Measurements from ENCODE around the gene SLIT1. TPM values are rescaled to one million over a fixed set of nuclear protein-coding genes. Genes with fewer than 3 reads are reported as not detected.

The SLIT1 gene
- total RNA-seq, 2 experiments from 2014 or later = 0.59 to 1.5 TPM

- H3K4me3 Mint-ChIP-seq = no peak overlapping the region
- H3K36me3 Mint-ChIP-seq = no peaks in the 10 kb centered on the region
- no peak for ATAC-seq
- CTCF ChIA-PET = interaction anchor here (0.6 to 2.1 kb wide), 3 partner anchors 24 to 634 kb away, joined by 3 to 10 read pairs (median 3); no protein-coding TSS in a partner anchor
- no peaks in the 10 kb centered on the region for H3K9me3 Mint-ChIP-seq (ENCODE audit: low read depth)
- H3K4me1 Mint-ChIP-seq = no peaks in the 10 kb centered on the region
- no peak for DNase-seq
- H3K27me3 Mint-ChIP-seq = peaks cover 27% of the 10 kb centered on the region
- no peak overlapping the region for H3K27ac Mint-ChIP-seq
Observed at GRCh38 chr10:97123765-97124164, 62.0 kb downstream of the SLIT1 start.

- Mint-ChIP-seq H3K4me1 (no peaks in the 10 kb centered on the region), H3K36me3 (no peaks in the 10 kb centered on the region), H3K9me3 (ENCODE audit: low read depth) (no peaks in the 10 kb centered on the region), H3K27me3 (peaks cover 29% of the 10 kb centered on the region), H3K27ac (no peak overlapping the region), H3K4me3 (no peak overlapping the region)
- no peak for ATAC-seq
- CTCF ChIA-PET = interaction anchor here (6.2 kb wide), 1 partner anchor 48 kb away, joined by 40 read pairs; no protein-coding TSS in a partner anchor
- no peak for DNase-seq
Observed at GRCh38 chr10:97121041-97121440, 64.7 kb downstream of the SLIT1 start.

GRCh38 chr10:97120370-97120769 lies 65.4 kb downstream of the SLIT1 start:
- Mint-ChIP-seq H3K36me3 (no peaks in the 10 kb centered on the region), H3K4me1 (no peaks in the 10 kb centered on the region), H3K4me3 (no peak overlapping the region), H3K27me3 (peaks cover 31% of the 10 kb centered on the region), H3K9me3 (ENCODE audit: low read depth) (no peaks in the 10 kb centered on the region), H3K27ac (no peak overlapping the region)
- ATAC-seq (no peak), DNase-seq (no peak)
- CTCF ChIA-PET = interaction anchor here (6.2 kb wide), 1 partner anchor 47 kb away, joined by 40 read pairs; no protein-coding TSS in a partner anchor

- ATAC-seq (no peak), DNase-seq (no peak)
- CTCF ChIA-PET = interaction anchor here (1.2 to 6.2 kb wide), 2 partner anchors 16 to 46 kb away, joined by 3 to 40 read pairs; no protein-coding TSS in a partner anchor
- H3K4me3 Mint-ChIP-seq = no peak overlapping the region
- H3K4me1 Mint-ChIP-seq = no peaks in the 10 kb centered on the region
- no peak overlapping the region for H3K27ac Mint-ChIP-seq
- H3K27me3 Mint-ChIP-seq = peaks cover 27% of the 10 kb centered on the region
- H3K9me3 Mint-ChIP-seq (ENCODE audit: low read depth) = no peaks in the 10 kb centered on the region
- H3K36me3 Mint-ChIP-seq = no peaks in the 10 kb centered on the region
Observed at GRCh38 chr10:97119058-97119745, 66.6 kb downstream of the SLIT1 start.

- ATAC-seq (no peak), DNase-seq (no peak)
- no peaks in the 10 kb centered on the region for H3K4me1 Mint-ChIP-seq
- no peak overlapping the region for H3K27ac Mint-ChIP-seq
- H3K36me3 Mint-ChIP-seq = no peaks in the 10 kb centered on the region
- peaks cover 21% of the 10 kb centered on the region for H3K27me3 Mint-ChIP-seq
- no peak overlapping the region for H3K4me3 Mint-ChIP-seq
- no peaks in the 10 kb centered on the region for H3K9me3 Mint-ChIP-seq (ENCODE audit: low read depth)
- CTCF ChIA-PET = interaction anchor here (0.8 to 6.2 kb wide), 4 partner anchors 33 to 93 kb away, joined by 3 to 40 read pairs (median 4); no protein-coding TSS in a partner anchor
Observed at GRCh38 chr10:97117372-97117771, 68.4 kb downstream of the SLIT1 start.

GRCh38 chr10:97116462-97117162 lies 69.1 kb downstream of the SLIT1 start:
- Mint-ChIP-seq H3K4me1 (no peaks in the 10 kb centered on the region), H3K27me3 (peaks cover 20% of the 10 kb centered on the region), H3K9me3 (ENCODE audit: low read depth) (no peaks in the 10 kb centered on the region), H3K36me3 (no peaks in the 10 kb centered on the region), H3K4me3 (no peak overlapping the region), H3K27ac (no peak overlapping the region)
- ATAC-seq (no peak), DNase-seq (no peak)
- CTCF ChIA-PET = interaction anchor here (0.8 to 6.2 kb wide), 4 partner anchors 32 to 94 kb away, joined by 3 to 40 read pairs (median 4); no protein-coding TSS in a partner anchor

GRCh38 chr10:97115846-97116245 lies 69.9 kb downstream of the SLIT1 start:
- H3K4me3 Mint-ChIP-seq = no peak overlapping the region
- no peak for ATAC-seq
- CTCF ChIA-PET = interaction anchor here (1.7 to 6.2 kb wide), 2 partner anchors 43 to 81 kb away, joined by 4 to 40 read pairs; no protein-coding TSS in a partner anchor
- H3K27ac Mint-ChIP-seq = no peak overlapping the region
- no peaks in the 10 kb centered on the region for H3K9me3 Mint-ChIP-seq (ENCODE audit: low read depth)
- no peaks in the 10 kb centered on the region for H3K36me3 Mint-ChIP-seq
- no peak for DNase-seq
- H3K4me1 Mint-ChIP-seq = no peaks in the 10 kb centered on the region
- H3K27me3 Mint-ChIP-seq = peaks cover 14% of the 10 kb centered on the region

GRCh38 chr10:97111615-97112014 lies 74.1 kb downstream of the SLIT1 start:
- DNase-seq (no peak), ATAC-seq (no peak)
- Mint-ChIP-seq H3K27ac (no peak overlapping the region), H3K9me3 (ENCODE audit: low read depth) (no peaks in the 10 kb centered on the region), H3K27me3 (peaks cover 27% of the 10 kb centered on the region), H3K36me3 (no peaks in the 10 kb centered on the region), H3K4me1 (peaks cover 5% of the 10 kb centered on the region), H3K4me3 (no peak overlapping the region)
- CTCF ChIA-PET = interaction anchor here (0.8 to 2.9 kb wide), 3 partner anchors 39 to 460 kb away, joined by 3 to 8 read pairs (median 6); no protein-coding TSS in a partner anchor

- Mint-ChIP-seq H3K27me3 (peaks cover 24% of the 10 kb centered on the region), H3K4me1 (peaks cover 5% of the 10 kb centered on the region), H3K4me3 (no peak overlapping the region), H3K27ac (no peak overlapping the region), H3K36me3 (no peaks in the 10 kb centered on the region), H3K9me3 (ENCODE audit: low read depth) (no peaks in the 10 kb centered on the region)
- CTCF ChIA-PET = interaction anchor here (1.4 to 2.9 kb wide), 2 partner anchors 72 to 101 kb away, joined by 4 to 8 read pairs; no protein-coding TSS in a partner anchor
- ATAC-seq = no peak
- no peak for DNase-seq
Observed at GRCh38 chr10:97109547-97109946, 76.2 kb downstream of the SLIT1 start.

- H3K4me3 Mint-ChIP-seq = no peak overlapping the region
- H3K4me1 Mint-ChIP-seq = peaks cover 5% of the 10 kb centered on the region
- ATAC-seq (no peak), DNase-seq (no peak)
- H3K27ac Mint-ChIP-seq = no peak overlapping the region
- CTCF ChIA-PET = interaction anchor here (0.7 to 0.9 kb wide), 2 partner anchors 71 to 103 kb away, joined by 3 read pairs; no protein-coding TSS in a partner anchor
- peaks cover 24% of the 10 kb centered on the region for H3K27me3 Mint-ChIP-seq
- H3K36me3 Mint-ChIP-seq = no peaks in the 10 kb centered on the region
- no peaks in the 10 kb centered on the region for H3K9me3 Mint-ChIP-seq (ENCODE audit: low read depth)
Observed at GRCh38 chr10:97107551-97107950, 78.2 kb downstream of the SLIT1 start.

- peaks cover 18% of the 10 kb centered on the region for H3K27me3 Mint-ChIP-seq
- DNase-seq (no peak), ATAC-seq (no peak)
- H3K27ac Mint-ChIP-seq = no peak overlapping the region
- H3K4me3 Mint-ChIP-seq = no peak overlapping the region
- H3K9me3 Mint-ChIP-seq (ENCODE audit: low read depth) = no peaks in the 10 kb centered on the region
- peaks cover 5% of the 10 kb centered on the region for H3K4me1 Mint-ChIP-seq
- H3K36me3 Mint-ChIP-seq = no peaks in the 10 kb centered on the region
- CTCF ChIA-PET = interaction anchor here (0.8 kb wide), 1 partner anchor 91 kb away, joined by 3 read pairs; no protein-coding TSS in a partner anchor
Observed at GRCh38 chr10:97106207-97106606, 79.6 kb downstream of the SLIT1 start.

- H3K27ac Mint-ChIP-seq = no peak overlapping the region
- peaks cover 14% of the 10 kb centered on the region for H3K27me3 Mint-ChIP-seq
- peaks cover 5% of the 10 kb centered on the region for H3K4me1 Mint-ChIP-seq
- ATAC-seq = no peak
- no peaks in the 10 kb centered on the region for H3K36me3 Mint-ChIP-seq
- DNase-seq = no peak
- H3K9me3 Mint-ChIP-seq (ENCODE audit: low read depth) = no peaks in the 10 kb centered on the region
- CTCF ChIA-PET = interaction anchor here (0.8 kb wide), 1 partner anchor 33 kb away, joined by 3 read pairs; no protein-coding TSS in a partner anchor
- H3K4me3 Mint-ChIP-seq = no peak overlapping the region
Observed at GRCh38 chr10:97105303-97105702, 80.5 kb downstream of the SLIT1 start.

GRCh38 chr10:97103316-97104080 lies 82.3 kb downstream of the SLIT1 start:
- H3K9me3 Mint-ChIP-seq (ENCODE audit: low read depth) = no peaks in the 10 kb centered on the region
- no peak overlapping the region for H3K4me3 Mint-ChIP-seq
- CTCF ChIA-PET = interaction anchor here (0.9 to 1.1 kb wide), 2 partner anchors 15 to 31 kb away, joined by 3 read pairs; no protein-coding TSS in a partner anchor
- peaks cover 3% of the 10 kb centered on the region for H3K4me1 Mint-ChIP-seq
- H3K36me3 Mint-ChIP-seq = no peaks in the 10 kb centered on the region
- ATAC-seq (no peak), DNase-seq (no peak)
- H3K27me3 Mint-ChIP-seq = peaks cover 2% of the 10 kb centered on the region
- no peak overlapping the region for H3K27ac Mint-ChIP-seq

Measured in activated CD8-positive, alpha-beta memory T cell treated with anti-CD3 and anti-CD28 coated beads, Interleukin-2, amount 10 ng/mL, durations not matched to agents 7 days and 5 days (primary cell).